CD14-positive monocyte (primary cell): ENCODE measurements around the gene KLRB1. TPM values are rescaled to one million over a fixed set of nuclear protein-coding genes. Genes with fewer than 3 reads are reported as not detected.

Experiments used
- DNase-seq, 3 donors: peaks; one replicate each; pipeline ENCODE4 v3.0.0-alpha.2; 2011 to 2022
- H2AFZ ChIP-seq: 2 replicates; pipeline ENCODE4 v1.6.0; 2012; ENCODE audit warnings: mild to moderate bottlenecking, low read depth, low read length, inconsistent platforms; ENCODE audit not compliant: insufficient read depth, poor library complexity, severe bottlenecking
- H3K27ac ChIP-seq, 2 donors: 1 replicate in 1 of 2; 2 replicates in 1 of 2; pipeline ENCODE4 v1.5.1; 2012 to 2013; ENCODE audit warnings: low read length in 2 of 2, control low read depth in 1 of 2, inconsistent platforms in 1 of 2, low read depth in 1 of 2, mild to moderate bottlenecking in 1 of 2
- H3K27me3 ChIP-seq, 2 donors: one replicate each; pipeline versions ENCODE4 v1.6.0 to v1.6.1; 2011 to 2013; ENCODE audit warnings: low read length in 2 of 2; ENCODE audit not compliant: control insufficient read depth in 2 of 2, insufficient read depth in 2 of 2
- H3K36me3 ChIP-seq, 2 donors: replicated peaks in 1 of 2; 1 replicate in 1 of 2; 2 replicates in 1 of 2; pipeline versions ENCODE4 v1.5.1 to v1.6.1; 2012 to 2013; ENCODE audit warnings: low read length in 2 of 2, control low read depth in 1 of 2, inconsistent platforms in 1 of 2, mild to moderate bottlenecking in 1 of 2; ENCODE audit not compliant: insufficient read depth in 2 of 2, control insufficient read depth in 1 of 2
- H3K4me1 ChIP-seq, 2 donors: 1 replicate in 1 of 2; 2 replicates in 1 of 2; pipeline versions ENCODE4 v1.5.1 to v1.6.1; 2012 to 2013; ENCODE audit warnings: low read length in 2 of 2, control low read depth in 1 of 2, inconsistent platforms in 1 of 2, mild to moderate bottlenecking in 1 of 2, moderate library complexity in 1 of 2; ENCODE audit not compliant: insufficient read depth in 2 of 2, control insufficient read depth in 1 of 2
- H3K4me2 ChIP-seq: replicated peaks from 2 replicates; pipeline ENCODE3; 2012; ENCODE audit warnings: low read length, moderate library complexity, mild to moderate bottlenecking; ENCODE audit not compliant: poor library complexity, severe bottlenecking; ENCODE audit errors: extremely low read depth
- H3K4me3 ChIP-seq, 3 experiments: fragments of 200-600 bp in 1 of 3; sonication (generic) in 1 of 3; replicated peaks in 1 of 3; 1 replicate in 2 of 3; 2 replicates in 1 of 3; pipeline ENCODE4 v1.5.1; 2011 to 2013; ENCODE audit warnings: low read length in 3 of 3, mild to moderate bottlenecking in 3 of 3, control low read depth in 2 of 3, low read depth in 2 of 3, inconsistent platforms in 1 of 3, moderate library complexity in 1 of 3
- H3K79me2 ChIP-seq: 2 replicates; pipeline ENCODE4 v1.6.0; 2012; ENCODE audit warnings: mild to moderate bottlenecking, control low read depth, inconsistent platforms, low read length, moderate library complexity; ENCODE audit not compliant: insufficient read depth
- H3K9ac ChIP-seq: 2 replicates; pipeline ENCODE4 v1.6.0; 2017; ENCODE audit warnings: low read length, mild to moderate bottlenecking; ENCODE audit not compliant: insufficient read depth, poor library complexity, severe bottlenecking
- H3K9me3 ChIP-seq, 2 donors: replicated peaks in 1 of 2; 1 replicate in 1 of 2; 2 replicates in 1 of 2; pipeline versions ENCODE4 v1.5.1 to v1.6.1; 2012 to 2013; ENCODE audit warnings: low read length in 2 of 2, control low read depth in 1 of 2; ENCODE audit not compliant: control insufficient read depth in 1 of 2, insufficient read depth in 1 of 2
- H4K20me1 ChIP-seq: 2 replicates; pipeline ENCODE4 v1.6.0; 2012; ENCODE audit warnings: mild to moderate bottlenecking, low read length, control low read depth, moderate library complexity; ENCODE audit not compliant: insufficient read depth
- H3K27ac Mint-ChIP-seq, 7 donors: one replicate each; pipeline ENCODE4 v1.8.0; 2020; ENCODE audit warnings: mild to moderate bottlenecking in 7 of 7, mixed read lengths in 7 of 7, moderate library complexity in 6 of 7, inconsistent platforms in 2 of 7
- H3K27me3 Mint-ChIP-seq, 3 donors: one replicate each; pipeline ENCODE4 v1.8.0; 2021 to 2022; ENCODE audit warnings: low read depth in 3 of 3, mild to moderate bottlenecking in 3 of 3, mixed read lengths in 3 of 3, moderate library complexity in 3 of 3, inconsistent platforms in 1 of 3
- H3K36me3 Mint-ChIP-seq, 2 donors: one replicate each; pipeline ENCODE4 v1.8.0; 2020; ENCODE audit warnings: mixed read lengths in 2 of 2, inconsistent platforms in 1 of 2, mild to moderate bottlenecking in 1 of 2
- H3K4me1 Mint-ChIP-seq: one replicate; pipeline ENCODE4 v1.8.0; 2020; ENCODE audit warnings: mild to moderate bottlenecking, mixed read lengths
- H3K4me3 Mint-ChIP-seq, 2 donors: one replicate each; pipeline ENCODE4 v1.8.0; 2020; ENCODE audit warnings: mild to moderate bottlenecking in 2 of 2, mixed read lengths in 2 of 2, moderate library complexity in 1 of 2
- H3K9me3 Mint-ChIP-seq, 7 donors: one replicate each; pipeline ENCODE4 v1.8.0; 2020 to 2022; ENCODE audit warnings: mixed read lengths in 7 of 7, mild to moderate bottlenecking in 6 of 7, moderate library complexity in 6 of 7, inconsistent platforms in 2 of 7
- WGBS: methylation state at CpG from one replicate; pipeline ENCODE4 v1.1.5; 2013; ENCODE audit warnings: missing lambda C conversion rate; ENCODE audit not compliant: insufficient coverage; 5-methylcytosine and 5-hydroxymethylcytosine counted together
- intact Hi-C, 2 donors: fragments of 100-400 bp; cut with micrococcal nuclease; formaldehyde crosslinking; loops; one replicate each; pipeline versions ENCODE4 v1.15.0 to v1.15.1; 2023
- polyA plus RNA-seq, 3 donors: library from polyadenylated mRNA; depleted of rRNA in 1 of 3; unstranded in 2 of 3; stranded (reverse) in 1 of 3; fragments of 300-500 nt in 2 of 3; fragments of >200 nt in 1 of 3; fragmentation: Illumina TruSeq in 2 of 3; gene quantifications; 1 replicate in 2 of 3; 2 replicates in 1 of 3; pipeline ENCODE4 v1.2.3, GENCODE V29; 2012 to 2021
- TF ChIP-seq, protein P1 (sequence below): fragments of 200-600 bp; IDR thresholded peaks from one replicate; pipeline ENCODE4 v1.8.0; 2022; ENCODE audit warnings: antibody characterized with exemption, mild to moderate bottlenecking

KLRB1 gene
- polyA plus RNA-seq, 3 donors: 0.28 to 0.29 TPM; not detected in 1

DNA sequence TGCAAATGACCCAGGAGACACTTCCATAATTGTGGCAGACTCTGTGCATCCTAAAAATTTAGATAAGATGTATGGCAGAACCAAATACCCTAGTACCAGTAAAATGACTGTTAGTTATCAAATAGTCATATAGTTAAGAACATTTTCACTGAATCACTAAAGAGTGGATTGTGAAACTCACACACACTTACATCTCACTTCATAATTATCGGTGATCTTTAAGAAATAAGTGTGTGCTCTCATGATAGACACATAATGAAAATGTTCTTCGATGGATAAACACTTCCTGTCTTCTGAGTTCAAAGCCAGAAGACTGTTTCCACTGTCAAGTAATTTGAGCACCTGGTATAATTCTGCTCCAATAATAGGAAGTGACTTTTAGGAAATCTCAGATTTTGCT lies 19.1 kb upstream of the KLRB1 start:
- no peak for DNase-seq
- H3K27me3 Mint-ChIP-seq: no peaks in the 10 kb centered on the region
- H3K36me3 ChIP-seq: no peaks in the 10 kb centered on the region
- H3K4me3 ChIP-seq: no peak overlapping the region
- H3K4me1 ChIP-seq: no peaks in the 10 kb centered on the region
- no peaks in the 10 kb centered on the region for H3K27me3 ChIP-seq
- H3K27ac Mint-ChIP-seq: no peak overlapping the region
- no peak overlapping the region for H2AFZ ChIP-seq
- H3K4me2 ChIP-seq: no peak overlapping the region
- intact Hi-C loops: no loop called here
- no CpG with 5 or more reads among the region's 2 CpGs for WGBS
- no peaks in the 10 kb centered on the region for H3K79me2 ChIP-seq
- peaks cover 0 to 6% (median 4%) of the 10 kb centered on the region in 7 donors for H3K9me3 Mint-ChIP-seq
- H3K9ac ChIP-seq: no peak overlapping the region
- H4K20me1 ChIP-seq: no peaks in the 10 kb centered on the region
- H3K36me3 Mint-ChIP-seq: peaks cover 0 to 2% of the 10 kb centered on the region in 2 donors
- TF ChIP-seq, protein P1, sequence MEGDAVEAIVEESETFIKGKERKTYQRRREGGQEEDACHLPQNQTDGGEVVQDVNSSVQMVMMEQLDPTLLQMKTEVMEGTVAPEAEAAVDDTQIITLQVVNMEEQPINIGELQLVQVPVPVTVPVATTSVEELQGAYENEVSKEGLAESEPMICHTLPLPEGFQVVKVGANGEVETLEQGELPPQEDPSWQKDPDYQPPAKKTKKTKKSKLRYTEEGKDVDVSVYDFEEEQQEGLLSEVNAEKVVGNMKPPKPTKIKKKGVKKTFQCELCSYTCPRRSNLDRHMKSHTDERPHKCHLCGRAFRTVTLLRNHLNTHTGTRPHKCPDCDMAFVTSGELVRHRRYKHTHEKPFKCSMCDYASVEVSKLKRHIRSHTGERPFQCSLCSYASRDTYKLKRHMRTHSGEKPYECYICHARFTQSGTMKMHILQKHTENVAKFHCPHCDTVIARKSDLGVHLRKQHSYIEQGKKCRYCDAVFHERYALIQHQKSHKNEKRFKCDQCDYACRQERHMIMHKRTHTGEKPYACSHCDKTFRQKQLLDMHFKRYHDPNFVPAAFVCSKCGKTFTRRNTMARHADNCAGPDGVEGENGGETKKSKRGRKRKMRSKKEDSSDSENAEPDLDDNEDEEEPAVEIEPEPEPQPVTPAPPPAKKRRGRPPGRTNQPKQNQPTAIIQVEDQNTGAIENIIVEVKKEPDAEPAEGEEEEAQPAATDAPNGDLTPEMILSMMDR: no peak
- no peak overlapping the region for H3K4me3 Mint-ChIP-seq
- H3K27ac ChIP-seq: no peak overlapping the region
- no peaks in the 10 kb centered on the region for H3K9me3 ChIP-seq
- H3K4me1 Mint-ChIP-seq: peaks cover 6% of the 10 kb centered on the region

DNA sequence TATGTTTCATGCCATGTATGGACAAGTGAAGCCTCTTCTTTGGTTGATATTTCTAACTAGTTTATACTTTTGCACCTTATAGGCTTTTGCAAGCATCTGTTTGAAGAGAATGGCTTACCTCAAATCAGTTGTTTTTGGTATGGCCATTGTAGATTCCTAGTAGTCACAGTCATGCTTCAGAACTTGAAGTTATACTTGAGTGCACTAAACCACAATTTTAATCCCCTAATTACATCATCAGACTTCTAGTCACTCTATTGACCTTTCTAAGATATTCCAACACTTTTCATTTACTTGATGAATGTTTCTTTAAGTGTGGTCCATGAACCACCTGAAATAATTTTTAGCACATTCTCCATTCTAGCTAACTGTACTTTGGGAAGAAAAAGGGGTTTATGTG lies 18.6 kb upstream of the KLRB1 start:
- H3K36me3 ChIP-seq: no peaks in the 10 kb centered on the region
- Mint-ChIP-seq H3K27ac (no peak overlapping the region), H3K27me3 (no peaks in the 10 kb centered on the region), H3K4me3 (no peak overlapping the region), H3K9me3 (peaks cover 0 to 6% (median 4%) of the 10 kb centered on the region in 7 donors), H3K4me1 (peaks cover 6% of the 10 kb centered on the region), H3K36me3 (peaks cover 0 to 2% of the 10 kb centered on the region in 2 donors)
- H4K20me1 ChIP-seq: no peaks in the 10 kb centered on the region
- no peaks in the 10 kb centered on the region for H3K9me3 ChIP-seq
- no peak overlapping the region for H3K4me2 ChIP-seq
- intact Hi-C loops: no loop called here
- no peak for DNase-seq
- TF ChIP-seq, protein P1: no peak
- H3K9ac ChIP-seq: no peak overlapping the region
- H3K27ac ChIP-seq: no peak overlapping the region
- no peaks in the 10 kb centered on the region for H3K27me3 ChIP-seq
- H3K79me2 ChIP-seq: no peaks in the 10 kb centered on the region
- no peak overlapping the region for H2AFZ ChIP-seq
- H3K4me1 ChIP-seq: no peaks in the 10 kb centered on the region
- no peak overlapping the region for H3K4me3 ChIP-seq
